NK-92 (cell line): ENCODE measurements around the gene LGALS9C.
"Not testable (repeated sequence)": the region's sequence is repeated elsewhere in the genome, so short reads cannot be mapped to it uniquely, and the experiment has no call there.

ENCODE experiments used
- DNase-seq: peaks from one replicate; lab custom pipeline; 2025; ENCODE audit not compliant: unreplicated experiment; lab: John Stamatoyannopoulos, UW

Gene LGALS9C

GRCh38 chr17:18476508-18477308 lies at the start of gene LGALS9C:
Gene LGALS9C (plus strand): TSS chr17:18476789. CDS start chr17:18476855, 66 bp downstream.
- DNase-seq: not testable (repeated sequence)

DNA sequence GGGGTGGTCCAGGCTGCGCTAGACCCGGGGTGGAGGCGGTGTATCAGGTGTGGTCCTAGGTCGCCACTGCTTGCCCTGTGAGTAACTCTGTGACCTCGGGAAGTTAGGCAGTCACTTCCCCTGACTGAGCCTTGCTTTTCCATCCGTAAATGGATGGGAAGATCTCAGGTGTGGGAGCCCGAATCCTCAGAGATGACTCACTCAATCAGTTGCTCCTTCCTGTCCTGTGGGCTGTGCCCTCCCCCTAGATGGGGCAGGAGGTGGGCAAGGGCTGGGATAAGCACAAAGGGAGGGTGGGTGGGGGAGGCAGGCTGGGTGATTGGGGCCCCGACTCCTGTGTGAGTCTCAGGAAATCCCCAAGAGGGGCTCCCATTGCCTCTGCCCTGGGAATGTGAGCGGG lies 44.4 kb upstream of the LGALS9C start:
- DNase-seq: not testable (repeated sequence)

GRCh38 chr17:18439465-18439870 lies 37.1 kb upstream of the LGALS9C start:
- DNase-seq: not testable (repeated sequence)

GRCh38 chr17:18442093-18442492 lies 34.5 kb upstream of the LGALS9C start:
- DNase-seq: not testable (repeated sequence)

- not testable (repeated sequence) for DNase-seq
Measured at GRCh38 chr17:18442532-18442931, 34.1 kb upstream of the LGALS9C start.

- DNase-seq: not testable (repeated sequence)
Measured at GRCh38 chr17:18447476-18448205, 28.9 kb upstream of the LGALS9C start.

DNA sequence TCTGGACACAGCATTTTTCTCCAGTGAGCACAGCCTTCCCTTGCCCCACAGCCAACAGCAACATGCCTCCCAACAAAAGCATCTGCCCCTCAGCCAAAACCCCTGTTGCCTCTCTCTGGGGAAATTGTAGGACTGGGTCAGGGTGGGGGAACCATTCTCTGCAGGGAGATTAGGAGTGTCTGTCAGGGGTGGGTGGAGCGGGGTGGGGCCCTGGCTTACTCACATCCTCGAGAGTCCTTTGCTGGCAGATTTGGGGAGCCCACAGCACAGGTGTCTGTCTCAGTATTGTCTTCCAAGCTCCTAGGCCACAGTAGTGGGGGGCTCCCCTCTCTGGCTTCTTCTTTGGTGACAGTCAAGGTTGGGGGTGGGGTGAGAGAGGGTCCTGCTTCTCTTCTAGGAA lies 28.3 kb upstream of the LGALS9C start:
- DNase-seq: not testable (repeated sequence)

DNA sequence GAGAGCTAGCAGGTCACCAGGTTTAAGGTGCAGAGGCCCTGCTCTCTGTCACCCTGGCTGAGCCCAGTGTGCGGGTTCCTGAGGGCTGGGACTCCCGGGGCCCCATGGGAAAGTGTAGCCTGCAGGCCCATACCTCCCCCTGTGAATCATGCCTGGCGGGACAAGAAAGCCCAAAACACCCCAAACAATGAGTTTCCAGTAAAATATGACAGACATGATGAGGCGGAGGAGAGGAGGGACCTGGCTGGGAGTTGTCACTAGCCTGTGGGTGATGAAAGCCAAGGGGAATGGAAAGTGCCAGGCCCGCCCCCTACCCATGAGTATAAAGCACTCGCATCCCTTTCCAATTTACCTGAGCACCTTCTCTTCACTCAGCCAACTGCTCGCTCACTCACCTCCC lies 26.8 kb upstream of the LGALS9C start:
- DNase-seq: not testable (repeated sequence)

DNA sequence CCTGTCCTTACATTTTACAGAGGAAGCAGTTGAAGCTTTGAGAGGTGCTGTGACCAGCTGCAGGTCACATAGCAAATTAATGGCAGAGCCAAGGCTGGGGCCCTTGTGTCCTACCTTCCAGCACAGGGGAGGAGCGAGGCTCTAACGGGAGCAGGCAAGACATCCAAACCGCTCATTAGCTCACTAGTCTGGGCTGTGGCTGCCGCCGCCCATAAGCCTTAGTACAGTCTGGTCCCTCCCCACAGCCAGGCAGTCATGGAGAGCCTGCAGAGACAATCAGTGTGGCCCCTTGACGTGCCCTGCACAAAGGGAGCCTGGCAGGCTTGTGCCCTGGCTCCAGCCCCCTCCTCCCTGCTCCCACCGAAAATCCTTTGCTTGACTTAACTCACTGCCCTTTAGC lies 25.6 kb upstream of the LGALS9C start:
- not testable (repeated sequence) for DNase-seq

DNA sequence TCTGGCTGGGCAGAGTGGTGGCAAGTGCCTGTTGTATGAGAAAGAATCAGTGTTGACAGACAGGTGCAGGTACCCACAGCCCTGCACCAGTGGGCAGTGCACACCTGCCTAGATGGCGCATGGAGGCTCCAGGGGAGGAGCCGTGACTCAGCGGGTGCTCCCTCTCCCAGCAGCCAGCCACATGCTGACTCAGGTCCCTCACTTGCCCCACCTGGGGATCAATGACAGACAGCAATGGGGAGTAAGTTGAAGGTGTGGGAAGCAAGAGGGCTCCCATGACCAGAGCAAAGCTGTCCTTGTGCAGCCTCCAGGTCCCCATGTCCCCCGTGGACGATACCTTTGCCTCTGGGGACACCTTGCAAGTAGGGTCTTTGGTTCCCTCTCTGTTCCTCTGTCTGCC lies 24.6 kb upstream of the LGALS9C start:
- DNase-seq: not testable (repeated sequence)

- DNase-seq: not testable (repeated sequence)
Measured at GRCh38 chr17:18459035-18459434, 17.6 kb upstream of the LGALS9C start.

DNA sequence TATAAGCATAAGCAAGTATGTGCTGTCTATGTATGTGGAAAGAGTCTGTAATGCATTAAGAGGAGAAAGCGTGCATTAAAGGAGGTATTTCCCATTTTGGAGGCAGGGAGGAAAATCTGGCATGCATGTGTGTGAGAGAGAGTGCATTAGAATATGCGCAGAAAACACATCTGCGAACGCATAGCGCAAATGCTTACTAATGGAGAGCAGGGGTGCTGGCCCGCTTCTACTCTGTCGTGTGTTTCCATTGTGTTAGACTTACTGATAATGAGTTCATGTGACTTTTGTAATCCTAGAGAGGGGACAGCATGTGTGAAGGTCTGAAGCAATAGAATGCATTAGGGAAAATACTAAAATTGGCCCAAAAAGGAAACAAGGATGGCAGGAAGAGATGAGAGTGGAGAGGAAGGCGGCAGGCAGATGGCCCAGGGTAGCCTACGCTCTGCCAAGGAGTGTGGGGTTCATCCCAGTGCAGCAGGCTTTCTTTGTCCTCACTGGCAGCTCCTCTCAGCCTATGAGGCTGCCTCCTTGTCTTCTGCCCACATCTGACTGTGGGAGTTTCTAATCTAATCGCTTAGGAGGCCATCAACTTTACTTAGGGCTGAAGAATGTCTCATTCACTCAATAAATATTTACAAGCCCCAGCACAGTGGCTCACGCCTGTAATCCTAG lies 12.6 kb upstream of the LGALS9C start:
- DNase-seq: not testable (repeated sequence)

GRCh38 chr17:18466250-18466983 lies 10.2 kb upstream of the LGALS9C start:
- DNase-seq: not testable (repeated sequence)

DNA sequence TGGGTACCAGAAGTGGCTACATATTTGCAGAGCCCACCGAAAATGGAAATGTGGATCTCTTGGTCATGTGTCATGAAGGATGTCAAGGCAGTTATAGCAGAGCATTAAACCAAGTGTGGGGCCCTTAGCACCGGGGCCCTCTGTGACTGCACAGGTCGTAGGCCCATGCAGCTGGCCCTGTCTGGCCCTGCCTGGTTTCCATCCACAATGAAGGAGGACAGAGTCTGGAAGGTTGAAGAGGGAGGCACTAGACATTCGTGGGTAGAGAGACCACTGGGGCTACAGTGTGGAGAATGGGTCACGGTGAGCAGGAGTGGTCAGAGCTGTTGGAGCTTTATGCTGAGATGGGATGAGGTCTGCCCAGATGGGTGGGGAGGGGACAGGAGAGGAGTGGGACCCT lies 9.6 kb upstream of the LGALS9C start:
- not testable (repeated sequence) for DNase-seq

DNA sequence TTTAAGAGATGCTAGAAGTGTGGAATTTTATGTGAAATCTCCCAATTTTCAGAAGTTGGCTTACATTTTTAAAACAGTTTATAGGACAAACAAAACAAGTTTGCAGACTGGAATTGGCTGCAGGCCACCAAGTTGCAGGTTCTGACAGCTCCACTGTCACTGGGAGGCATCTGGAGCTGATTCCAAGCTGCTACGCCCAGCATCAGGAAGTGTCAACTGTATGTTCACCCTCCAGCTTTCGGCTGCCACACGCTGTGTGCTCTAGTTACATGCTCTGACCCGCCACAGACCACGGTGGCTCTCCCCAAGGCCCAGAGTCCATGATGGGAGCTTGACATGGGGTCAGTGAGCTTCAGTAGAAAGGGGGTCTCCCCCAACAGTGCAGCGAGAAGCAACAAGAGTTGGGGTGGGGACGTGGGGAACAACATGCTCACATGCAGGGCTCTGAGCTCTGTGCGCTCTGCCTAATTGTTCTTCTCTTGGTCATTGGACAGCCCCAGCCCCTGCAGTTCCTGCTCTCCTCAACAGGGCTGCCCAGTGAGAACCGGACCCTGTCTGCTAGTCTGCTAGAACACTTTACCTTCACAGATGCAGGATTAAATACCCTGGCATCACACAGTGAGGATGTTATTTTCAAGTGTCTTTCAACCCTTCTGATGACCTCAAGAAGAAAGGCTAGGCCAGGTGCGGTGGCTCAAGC lies 8.0 kb upstream of the LGALS9C start:
- DNase-seq: not testable (repeated sequence)

DNA sequence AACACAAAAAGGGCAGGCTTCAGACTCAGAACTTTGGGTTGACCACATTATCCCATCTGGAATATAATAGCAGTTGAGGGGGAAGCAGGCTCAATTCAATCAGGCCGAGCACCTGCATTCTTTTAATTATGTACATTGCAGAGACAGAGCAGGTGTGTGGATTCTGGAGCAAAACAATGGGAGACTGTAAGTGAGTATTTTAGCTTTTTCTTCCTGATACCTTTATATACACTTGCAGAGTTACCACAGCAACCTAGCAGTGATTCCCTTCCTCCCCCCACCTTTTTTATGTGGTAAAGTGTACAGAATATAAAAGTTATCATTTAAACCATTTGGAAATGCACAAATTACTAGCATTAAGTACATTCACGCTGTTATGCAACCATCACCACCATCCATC lies 6.8 kb upstream of the LGALS9C start:
- not testable (repeated sequence) for DNase-seq

DNA sequence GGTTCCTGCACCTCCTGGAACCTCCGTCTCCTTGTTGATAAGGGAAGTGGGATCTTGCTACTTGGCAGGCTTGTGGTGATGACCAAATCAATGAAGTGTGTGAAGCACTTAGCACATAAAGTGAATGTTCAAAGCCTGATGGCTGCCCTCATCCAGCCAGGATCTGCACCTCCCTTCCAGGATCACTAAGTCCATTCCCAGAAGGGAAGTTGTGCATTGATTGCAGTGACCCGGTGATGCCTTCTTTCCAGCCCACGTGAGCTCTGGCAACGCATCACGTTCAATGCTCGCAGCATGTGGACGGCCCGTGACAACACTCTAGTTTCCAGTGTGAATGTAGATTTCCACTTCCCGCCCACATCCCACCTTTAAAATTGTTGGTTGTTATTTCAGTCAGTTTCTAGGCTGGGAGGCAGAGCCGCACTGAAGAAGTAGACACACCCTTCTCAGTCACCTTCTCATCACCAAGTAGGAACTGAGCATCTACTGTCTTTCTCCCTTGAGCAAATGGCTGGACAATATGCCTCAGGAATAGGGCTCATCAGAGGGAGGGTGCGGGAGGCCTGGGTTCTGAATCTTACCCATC lies 6.2 kb upstream of the LGALS9C start:
- DNase-seq: not testable (repeated sequence)

DNA sequence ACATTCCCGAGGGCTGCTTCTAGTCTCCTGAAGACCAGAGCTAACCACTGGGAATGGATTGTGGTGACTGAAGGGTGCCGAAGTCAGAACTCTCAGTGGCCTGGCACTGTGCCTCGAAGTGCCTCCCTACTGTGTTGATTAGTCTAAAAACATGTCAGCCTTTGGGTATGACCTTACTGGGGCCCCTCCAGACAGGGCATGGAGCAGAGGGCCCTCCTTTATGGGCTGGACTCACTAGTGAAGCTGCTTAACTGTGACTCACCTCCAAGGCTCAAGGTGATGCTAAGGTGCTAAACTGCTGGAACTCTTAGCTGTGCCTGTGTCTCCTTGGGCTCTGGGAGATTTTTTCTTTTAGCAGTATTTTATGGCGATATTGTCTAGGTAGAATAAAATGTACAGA lies 2.6 kb upstream of the LGALS9C start:
- not testable (repeated sequence) for DNase-seq

DNA sequence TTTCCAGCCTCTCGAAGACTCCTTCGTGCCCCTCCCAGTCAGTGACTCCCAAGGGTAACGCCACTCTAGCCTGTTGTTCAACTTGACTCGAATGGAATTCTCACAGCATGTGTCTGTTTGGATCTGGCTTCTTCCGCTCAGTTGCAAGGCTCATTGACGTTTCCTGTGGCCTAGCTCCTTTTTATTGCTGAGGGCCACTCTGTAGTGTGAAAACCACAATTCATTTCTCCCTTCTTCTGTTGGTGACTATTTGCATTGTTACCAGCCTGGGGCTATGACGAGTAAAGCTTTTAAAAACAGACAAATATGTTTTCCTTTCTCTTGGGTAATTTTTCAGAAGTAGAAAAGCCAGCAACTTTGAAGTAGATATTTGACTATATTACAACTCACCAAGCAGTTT lies 1.8 kb upstream of the LGALS9C start:
- not testable (repeated sequence) for DNase-seq

DNA sequence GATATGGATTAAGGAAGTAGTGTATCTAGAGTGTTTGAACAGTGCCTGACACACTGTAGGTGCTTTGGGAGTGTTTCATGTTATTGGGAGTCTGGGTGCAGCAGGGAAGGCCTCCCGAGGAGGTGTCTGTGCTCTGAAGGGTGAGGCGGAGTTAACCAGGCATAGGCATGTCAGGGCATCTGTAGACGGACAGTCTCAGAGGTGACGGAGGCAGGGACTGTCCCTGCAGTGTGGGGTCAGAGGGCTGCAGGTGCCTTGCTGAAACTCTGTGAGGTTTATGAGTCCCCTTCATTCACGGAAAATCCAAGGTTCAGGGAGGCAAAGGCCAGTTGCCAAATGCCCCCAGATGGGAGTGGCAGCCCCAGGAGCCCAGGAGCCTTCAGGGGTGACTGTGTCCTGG lies 778 bp downstream of the LGALS9C start:
- DNase-seq: not testable (repeated sequence)
